NCI-H187 (cell line): Measurements from ENCODE around the gene DSG2.

ENCODE experiments used
- DNase-seq, 2 experiments: peaks; one replicate each; lab custom pipeline; 2025; lab: John Stamatoyannopoulos, UW

Gene DSG2

DNA sequence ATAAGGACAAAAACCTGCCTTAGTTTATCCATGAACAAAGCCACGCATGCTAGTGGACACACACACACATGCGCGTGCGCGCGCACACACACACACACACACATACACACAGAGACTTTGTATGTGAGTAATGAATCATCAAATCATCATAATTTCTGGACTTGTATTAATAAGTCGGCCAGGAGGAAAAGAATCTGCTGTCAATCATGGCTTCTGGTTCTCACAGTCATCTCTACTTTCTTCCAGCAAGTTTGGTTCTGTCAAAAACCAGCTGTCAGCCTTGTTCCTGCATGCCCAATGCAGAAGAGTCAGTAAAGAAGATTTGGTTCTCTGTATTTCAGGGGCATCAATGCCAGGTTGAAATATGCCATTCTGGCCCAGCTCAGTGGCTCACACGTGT, 92.6 kb downstream of the DSG2 start:
- no peak for DNase-seq

- no peak for DNase-seq
Observed at GRCh38 chr18:31591113-31591512, 93.1 kb downstream of the DSG2 start.

GRCh38 chr18:31591628-31592027, 93.7 kb downstream of the DSG2 start, which contains the start of gene TTR:
TSS of gene TTR (plus strand) at chr18:31591877. CDS start at chr18:31591903, 26 bp downstream.
- no peak for DNase-seq

DNA sequence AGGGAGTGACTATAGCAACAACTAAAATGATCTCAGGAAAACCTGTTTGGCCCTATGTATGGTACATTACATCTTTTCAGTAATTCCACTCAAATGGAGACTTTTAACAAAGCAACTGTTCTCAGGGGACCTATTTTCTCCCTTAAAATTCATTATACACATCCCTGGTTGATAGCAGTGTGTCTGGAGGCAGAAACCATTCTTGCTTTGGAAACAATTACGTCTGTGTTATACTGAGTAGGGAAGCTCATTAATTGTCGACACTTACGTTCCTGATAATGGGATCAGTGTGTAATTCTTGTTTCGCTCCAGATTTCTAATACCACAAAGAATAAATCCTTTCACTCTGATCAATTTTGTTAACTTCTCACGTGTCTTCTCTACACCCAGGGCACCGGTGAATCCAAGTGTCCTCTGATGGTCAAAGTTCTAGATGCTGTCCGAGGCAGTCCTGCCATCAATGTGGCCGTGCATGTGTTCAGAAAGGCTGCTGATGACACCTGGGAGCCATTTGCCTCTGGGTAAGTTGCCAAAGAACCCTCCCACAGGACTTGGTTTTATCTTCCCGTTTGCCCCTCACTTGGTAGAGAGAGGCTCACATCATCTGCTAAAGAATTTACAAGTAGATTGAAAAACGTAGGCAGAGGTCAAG, 94.7 kb downstream of the DSG2 start:
- no peak for DNase-seq

DNA sequence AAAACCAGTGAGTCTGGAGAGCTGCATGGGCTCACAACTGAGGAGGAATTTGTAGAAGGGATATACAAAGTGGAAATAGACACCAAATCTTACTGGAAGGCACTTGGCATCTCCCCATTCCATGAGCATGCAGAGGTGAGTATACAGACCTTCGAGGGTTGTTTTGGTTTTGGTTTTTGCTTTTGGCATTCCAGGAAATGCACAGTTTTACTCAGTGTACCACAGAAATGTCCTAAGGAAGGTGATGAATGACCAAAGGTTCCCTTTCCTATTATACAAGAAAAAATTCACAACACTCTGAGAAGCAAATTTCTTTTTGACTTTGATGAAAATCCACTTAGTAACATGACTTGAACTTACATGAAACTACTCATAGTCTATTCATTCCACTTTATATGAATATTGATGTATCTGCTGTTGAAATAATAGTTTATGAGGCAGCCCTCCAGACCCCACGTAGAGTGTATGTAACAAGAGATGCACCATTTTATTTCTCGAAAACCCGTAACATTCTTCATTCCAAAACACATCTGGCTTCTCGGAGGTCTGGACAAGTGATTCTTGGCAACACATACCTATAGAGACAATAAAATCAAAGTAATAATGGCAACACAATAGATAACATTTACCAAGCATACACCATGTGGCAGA, 97.3 kb downstream of the DSG2 start:
- no peak for DNase-seq

GRCh38 chr18:31596081-31596872, 98.3 kb downstream of the DSG2 start:
- DNase-seq: no peak

DNA sequence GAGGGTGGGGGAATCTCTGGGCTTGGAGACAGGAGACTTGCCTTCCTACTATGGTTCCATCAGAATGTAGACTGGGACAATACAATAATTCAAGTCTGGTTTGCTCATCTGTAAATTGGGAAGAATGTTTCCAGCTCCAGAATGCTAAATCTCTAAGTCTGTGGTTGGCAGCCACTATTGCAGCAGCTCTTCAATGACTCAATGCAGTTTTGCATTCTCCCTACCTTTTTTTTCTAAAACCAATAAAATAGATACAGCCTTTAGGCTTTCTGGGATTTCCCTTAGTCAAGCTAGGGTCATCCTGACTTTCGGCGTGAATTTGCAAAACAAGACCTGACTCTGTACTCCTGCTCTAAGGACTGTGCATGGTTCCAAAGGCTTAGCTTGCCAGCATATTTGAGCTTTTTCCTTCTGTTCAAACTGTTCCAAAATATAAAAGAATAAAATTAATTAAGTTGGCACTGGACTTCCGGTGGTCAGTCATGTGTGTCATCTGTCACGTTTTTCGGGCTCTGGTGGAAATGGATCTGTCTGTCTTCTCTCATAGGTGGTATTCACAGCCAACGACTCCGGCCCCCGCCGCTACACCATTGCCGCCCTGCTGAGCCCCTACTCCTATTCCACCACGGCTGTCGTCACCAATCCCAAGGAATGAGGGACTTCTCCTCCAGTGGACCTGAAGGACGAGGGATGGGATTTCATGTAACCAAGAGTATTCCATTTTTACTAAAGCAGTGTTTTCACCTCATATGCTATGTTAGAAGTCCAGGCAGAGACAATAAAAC, 100.2 kb downstream of the DSG2 start:
- DNase-seq: no peak
